ENCODE data around the gene PLCG2. TPM values are rescaled to one million over a fixed set of nuclear protein-coding genes. Genes with fewer than 3 reads are reported as not detected.
"Not testable (repeated sequence)": the region's sequence is repeated elsewhere in the genome, so short reads cannot be mapped to it uniquely, and the experiment has no call there.

PLCG2 gene
- total RNA-seq, 2 experiments from 2014 or later = 196 to 485 TPM

DNA sequence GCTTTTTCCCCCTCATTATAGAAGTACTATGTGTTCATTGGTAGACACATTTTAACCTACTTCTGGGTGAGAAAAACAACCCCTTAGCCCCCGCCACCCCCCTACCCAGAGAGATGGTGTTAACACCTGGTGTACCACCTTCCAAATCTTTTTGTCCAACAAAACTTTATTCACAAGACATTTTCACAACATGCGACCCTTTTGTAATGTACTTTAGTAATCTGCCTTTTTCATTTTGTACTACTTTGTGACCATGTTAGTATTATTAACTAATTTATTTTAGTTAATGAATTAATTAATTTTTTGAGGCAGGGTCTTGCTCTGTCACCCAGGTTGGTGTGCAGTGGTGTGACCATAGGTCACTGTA lies 20.0 kb downstream of the PLCG2 start:
- ChIA-PET POLR2A (interaction anchor here (0.7 to 1.9 kb wide), 9 partner anchors 8 to 75 kb away, joined by 3 to 21 read pairs (median 5); no protein-coding TSS in a partner anchor), CTCF (ENCODE audit: unreplicated experiment) (interaction anchor here (1.4 to 1.9 kb wide), 3 partner anchors 10 to 56 kb away, joined by 3 to 11 read pairs (median 5); no protein-coding TSS in a partner anchor)
- H3K79me2 ChIP-seq (ENCODE audit: insufficient read depth, low read depth, low read length) = peaks cover 100% of the 10 kb centered on the region
- H4K20me1 ChIP-seq (ENCODE audit: insufficient read depth, low read length) = peaks cover 8% of the 10 kb centered on the region; the same call in 1 of the 2 replicates
- peaks cover 94% of the 10 kb centered on the region for H3K4me1 ChIP-seq (ENCODE audit: insufficient read depth, low read length, poor library complexity, severe bottlenecking)
- H3K4me3 ChIP-seq (ENCODE audit: low read depth, low read length, poor library complexity, severe bottlenecking) = peak overlapping the region; percentile 51
- no peak for TF ChIP-seq EZH2phosphoT487 (IDR thresholded peaks at IDR 0.05; ENCODE audit: borderline replicate concordance, low read depth, low read length)
- TF ChIP-seq, protein P1, sequence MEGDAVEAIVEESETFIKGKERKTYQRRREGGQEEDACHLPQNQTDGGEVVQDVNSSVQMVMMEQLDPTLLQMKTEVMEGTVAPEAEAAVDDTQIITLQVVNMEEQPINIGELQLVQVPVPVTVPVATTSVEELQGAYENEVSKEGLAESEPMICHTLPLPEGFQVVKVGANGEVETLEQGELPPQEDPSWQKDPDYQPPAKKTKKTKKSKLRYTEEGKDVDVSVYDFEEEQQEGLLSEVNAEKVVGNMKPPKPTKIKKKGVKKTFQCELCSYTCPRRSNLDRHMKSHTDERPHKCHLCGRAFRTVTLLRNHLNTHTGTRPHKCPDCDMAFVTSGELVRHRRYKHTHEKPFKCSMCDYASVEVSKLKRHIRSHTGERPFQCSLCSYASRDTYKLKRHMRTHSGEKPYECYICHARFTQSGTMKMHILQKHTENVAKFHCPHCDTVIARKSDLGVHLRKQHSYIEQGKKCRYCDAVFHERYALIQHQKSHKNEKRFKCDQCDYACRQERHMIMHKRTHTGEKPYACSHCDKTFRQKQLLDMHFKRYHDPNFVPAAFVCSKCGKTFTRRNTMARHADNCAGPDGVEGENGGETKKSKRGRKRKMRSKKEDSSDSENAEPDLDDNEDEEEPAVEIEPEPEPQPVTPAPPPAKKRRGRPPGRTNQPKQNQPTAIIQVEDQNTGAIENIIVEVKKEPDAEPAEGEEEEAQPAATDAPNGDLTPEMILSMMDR (conservative IDR thresholded peaks at IDR 0.05; ENCODE audit: low read length) = no peak; the same call in 1 of the 2 replicates
- peaks cover 94% of the 10 kb centered on the region for H3K36me3 ChIP-seq (ENCODE audit: insufficient read depth, low read length)
- 0 out of 2 replicates have a peak, but pooled peaks cover 8% of the 10 kb centered on the region for H3K9me3 ChIP-seq (ENCODE audit: low read length)
- intact Hi-C loops (cut with micrococcal nuclease; ENCODE audit: unreplicated experiment) = no loop called here
- peak overlapping the region; percentile 71 for H3K4me2 ChIP-seq (ENCODE audit: low read length)
- no peak overlapping the region for H2AFZ ChIP-seq (ENCODE audit: low read length)
- peak overlapping the region; percentile 95 for H3K27ac ChIP-seq (ENCODE audit: low read depth, low read length, poor library complexity, severe bottlenecking)
- no peaks in the 10 kb centered on the region for H3K9me2 ChIP-seq (ENCODE audit: insufficient read depth, low read length)
- DNase-seq (ENCODE audit: low spot score) = no peak
- BruUV-seq (replicated peaks) = no TSS peak

DNA sequence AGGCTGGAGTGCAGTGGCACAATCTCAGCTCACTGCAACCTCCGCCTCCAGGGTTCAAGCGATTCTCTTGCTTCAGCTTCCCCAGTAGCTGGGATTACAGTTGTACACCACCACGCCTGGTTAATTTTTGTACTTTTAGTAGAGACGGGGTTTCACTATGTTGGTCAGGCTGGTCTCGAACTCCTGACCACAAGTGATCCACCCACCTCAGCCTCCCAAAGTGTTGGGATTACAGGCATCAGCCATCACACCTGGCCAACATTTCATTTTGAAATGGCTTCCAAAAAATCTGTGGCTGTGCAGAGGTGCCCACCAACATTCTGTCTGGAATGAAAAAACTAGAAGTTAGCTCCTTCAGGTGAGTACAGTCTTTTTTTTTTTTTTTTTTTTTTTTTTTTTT lies 22.6 kb downstream of the PLCG2 start:
- H3K27ac ChIP-seq (ENCODE audit: low read depth, low read length, poor library complexity, severe bottlenecking) = peak overlapping the region; percentile 95
- CTCF ChIA-PET (ENCODE audit: unreplicated experiment); H3K4me2 ChIP-seq (ENCODE audit: low read length); H2AFZ ChIP-seq (ENCODE audit: low read length); H3K9me2 ChIP-seq (ENCODE audit: insufficient read depth, low read length); H4K20me1 ChIP-seq (ENCODE audit: insufficient read depth, low read length); DNase-seq (ENCODE audit: low spot score); H3K9me3 ChIP-seq (ENCODE audit: low read length); BruUV-seq (replicated peaks); intact Hi-C loops (cut with micrococcal nuclease; ENCODE audit: unreplicated experiment); H3K4me3 ChIP-seq (ENCODE audit: low read depth, low read length, poor library complexity, severe bottlenecking): not testable (repeated sequence)
- H3K36me3 ChIP-seq (ENCODE audit: insufficient read depth, low read length) = peaks cover 90% of the 10 kb centered on the region
- peaks cover 100% of the 10 kb centered on the region for H3K79me2 ChIP-seq (ENCODE audit: insufficient read depth, low read depth, low read length)
- POLR2A ChIA-PET = interaction anchor here (0.8 to 2.7 kb wide), 5 partner anchors 13 to 50 kb away, joined by 3 to 11 read pairs (median 4); no protein-coding TSS in a partner anchor
- H3K4me1 ChIP-seq (ENCODE audit: insufficient read depth, low read length, poor library complexity, severe bottlenecking) = peaks cover 94% of the 10 kb centered on the region

DNA sequence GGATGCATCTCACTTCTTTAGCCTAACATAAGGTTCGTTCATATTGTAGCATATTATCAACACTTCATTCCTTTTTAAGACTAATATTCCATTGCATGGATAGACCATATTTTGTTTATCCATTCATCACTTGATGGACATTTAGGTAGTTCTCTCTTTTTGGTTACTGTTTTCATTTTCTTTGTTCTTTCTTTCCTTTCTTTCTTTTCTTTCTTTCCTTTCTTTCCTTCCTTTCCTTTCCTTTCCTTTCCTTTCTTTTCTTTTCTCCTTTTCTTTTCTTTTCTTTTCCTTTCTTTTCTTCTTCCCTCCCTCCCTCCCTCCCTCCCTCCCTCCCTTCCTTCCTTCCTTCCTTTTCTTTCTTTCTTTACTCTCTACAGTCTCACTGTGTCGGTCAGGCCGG lies 24.2 kb downstream of the PLCG2 start:
- Histone ChIP-seq H3K9me3 (ENCODE audit: low read length) (0 out of 2 replicates have a peak, but pooled peaks cover 8% of the 10 kb centered on the region), H3K9me2 (ENCODE audit: insufficient read depth, low read length) (no peaks in the 10 kb centered on the region), H3K27ac (ENCODE audit: low read depth, low read length, poor library complexity, severe bottlenecking) (peak overlapping the region; percentile 95), H3K4me1 (ENCODE audit: insufficient read depth, low read length, poor library complexity, severe bottlenecking) (peaks cover 94% of the 10 kb centered on the region), H3K79me2 (ENCODE audit: insufficient read depth, low read depth, low read length) (peaks cover 100% of the 10 kb centered on the region), H3K36me3 (ENCODE audit: insufficient read depth, low read length) (peaks cover 89% of the 10 kb centered on the region), H4K20me1 (ENCODE audit: insufficient read depth, low read length) (no peaks in the 10 kb centered on the region), H3K4me2 (ENCODE audit: low read length) (peak overlapping the region; percentile 67; the same call in 1 of the 2 replicates), H2AFZ (ENCODE audit: low read length) (no peak overlapping the region), H3K4me3 (ENCODE audit: low read depth, low read length, poor library complexity, severe bottlenecking) (no peak overlapping the region)
- POLR2A ChIA-PET = no interaction called here
- intact Hi-C loops (cut with micrococcal nuclease; ENCODE audit: unreplicated experiment) = no loop called here
- CTCF ChIA-PET (ENCODE audit: unreplicated experiment) = no interaction called here
- TF ChIP-seq, protein P1 (conservative IDR thresholded peaks at IDR 0.05; ENCODE audit: low read length) = no peak
- no peak for TF ChIP-seq EZH2phosphoT487 (IDR thresholded peaks at IDR 0.05; ENCODE audit: borderline replicate concordance, low read depth, low read length)
- BruUV-seq (replicated peaks) = no TSS peak
- no peak for DNase-seq (ENCODE audit: low spot score)

Data from OCI-LY7 (cell line).